ENCODE measurements around the gene WNT9A. TPM values are rescaled to one million over a fixed set of nuclear protein-coding genes. Genes with fewer than 3 reads are reported as not detected.
"Not testable (repeated sequence)": the region's sequence is repeated elsewhere in the genome, so short reads cannot be mapped to it uniquely, and the experiment has no call there.

Gene WNT9A
- total RNA-seq, 3 donors from 2014 or later (not counting 1 experiment from before 2014, with no cell fraction given): not detected

GRCh38 chr1:227880342-227880924 is 67.3 kb downstream of the WNT9A start:
- H3K27me3 Mint-ChIP-seq (ENCODE audit: low read depth in 2 of 2): peaks cover 21 to 42% of the 10 kb centered on the region in 2 donors
- no peaks in the 10 kb centered on the region for H3K9me3 Mint-ChIP-seq
- Histone ChIP-seq H3K9me3 (ENCODE audit: control insufficient read depth, insufficient read depth, low read length) (no peaks in the 10 kb centered on the region), H3K36me3 (ENCODE audit: control insufficient read depth, insufficient read depth, low read length) (no peaks in the 10 kb centered on the region), H3K4me3 (ENCODE audit: low read length) (no peak overlapping the region), H3K27ac (ENCODE audit: low read length) (no peak overlapping the region), H3K27me3 (ENCODE audit: control insufficient read depth, insufficient read depth, low read length) (no peaks in the 10 kb centered on the region), H3K4me1 (ENCODE audit: control insufficient read depth, insufficient read depth, low read length) (peaks cover 12% of the 10 kb centered on the region)
- H3K36me3 Mint-ChIP-seq: no peaks in the 10 kb centered on the region
- no peak overlapping the region for H3K27ac Mint-ChIP-seq
- peaks cover 1 to 4% of the 10 kb centered on the region in 2 donors for H3K4me1 Mint-ChIP-seq
- peak in 1 of 2 donors; percentile 13 for DNase-seq
- intact Hi-C loops (cut with micrococcal nuclease): no loop called here
- WGBS (ENCODE audit: insufficient coverage): 96% methylated on average over 4 of the region's 4 CpGs
- no peak for ATAC-seq
- no peak overlapping the region for H3K4me3 Mint-ChIP-seq
- TF ChIP-seq, protein P1, sequence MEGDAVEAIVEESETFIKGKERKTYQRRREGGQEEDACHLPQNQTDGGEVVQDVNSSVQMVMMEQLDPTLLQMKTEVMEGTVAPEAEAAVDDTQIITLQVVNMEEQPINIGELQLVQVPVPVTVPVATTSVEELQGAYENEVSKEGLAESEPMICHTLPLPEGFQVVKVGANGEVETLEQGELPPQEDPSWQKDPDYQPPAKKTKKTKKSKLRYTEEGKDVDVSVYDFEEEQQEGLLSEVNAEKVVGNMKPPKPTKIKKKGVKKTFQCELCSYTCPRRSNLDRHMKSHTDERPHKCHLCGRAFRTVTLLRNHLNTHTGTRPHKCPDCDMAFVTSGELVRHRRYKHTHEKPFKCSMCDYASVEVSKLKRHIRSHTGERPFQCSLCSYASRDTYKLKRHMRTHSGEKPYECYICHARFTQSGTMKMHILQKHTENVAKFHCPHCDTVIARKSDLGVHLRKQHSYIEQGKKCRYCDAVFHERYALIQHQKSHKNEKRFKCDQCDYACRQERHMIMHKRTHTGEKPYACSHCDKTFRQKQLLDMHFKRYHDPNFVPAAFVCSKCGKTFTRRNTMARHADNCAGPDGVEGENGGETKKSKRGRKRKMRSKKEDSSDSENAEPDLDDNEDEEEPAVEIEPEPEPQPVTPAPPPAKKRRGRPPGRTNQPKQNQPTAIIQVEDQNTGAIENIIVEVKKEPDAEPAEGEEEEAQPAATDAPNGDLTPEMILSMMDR (IDR thresholded peaks at IDR 0.05): no peak

GRCh38 chr1:227877810-227878209 is 69.9 kb downstream of the WNT9A start:
- H3K27me3 ChIP-seq (ENCODE audit: control insufficient read depth, insufficient read depth, low read length); DNase-seq; H3K36me3 Mint-ChIP-seq; intact Hi-C loops (cut with micrococcal nuclease); H3K4me1 Mint-ChIP-seq; H3K4me3 ChIP-seq (ENCODE audit: low read length); H3K9me3 ChIP-seq (ENCODE audit: control insufficient read depth, insufficient read depth, low read length); ATAC-seq; H3K4me1 ChIP-seq (ENCODE audit: control insufficient read depth, insufficient read depth, low read length); H3K9me3 Mint-ChIP-seq; H3K4me3 Mint-ChIP-seq; H3K36me3 ChIP-seq (ENCODE audit: control insufficient read depth, insufficient read depth, low read length); H3K27ac Mint-ChIP-seq; H3K27ac ChIP-seq (ENCODE audit: low read length): not testable (repeated sequence)
- WGBS (ENCODE audit: insufficient coverage): no CpG with 5 or more reads among the region's 3 CpGs
- H3K27me3 Mint-ChIP-seq (ENCODE audit: low read depth in 2 of 2): peaks cover 37 to 67% of the 10 kb centered on the region in 2 donors

DNA sequence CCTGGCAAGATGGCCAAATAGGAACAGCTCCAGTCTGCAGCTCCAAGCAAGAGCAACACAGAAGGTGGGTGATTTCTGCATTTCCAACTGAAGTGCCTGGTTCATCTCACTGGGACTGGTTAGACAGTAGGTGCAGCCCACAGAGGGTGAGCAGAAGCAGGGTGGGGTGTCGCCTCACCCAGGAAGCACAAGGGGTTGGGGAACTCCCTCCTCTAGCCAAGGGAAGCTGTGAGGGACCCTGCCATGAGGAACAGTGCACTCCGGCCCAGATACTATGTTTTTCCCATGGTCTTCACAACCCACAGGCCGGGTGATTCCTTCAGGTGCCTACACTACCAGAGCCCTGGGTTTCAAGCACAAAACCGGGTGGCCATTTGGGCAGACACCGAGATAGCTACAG is 75.8 kb downstream of the WNT9A start:
- H3K4me3 ChIP-seq (ENCODE audit: low read length); H3K9me3 Mint-ChIP-seq; ATAC-seq; H3K27ac ChIP-seq (ENCODE audit: low read length); H3K27me3 ChIP-seq (ENCODE audit: control insufficient read depth, insufficient read depth, low read length); intact Hi-C loops (cut with micrococcal nuclease); H3K27ac Mint-ChIP-seq; H3K4me3 Mint-ChIP-seq; H3K36me3 Mint-ChIP-seq; DNase-seq; H3K36me3 ChIP-seq (ENCODE audit: control insufficient read depth, insufficient read depth, low read length); H3K9me3 ChIP-seq (ENCODE audit: control insufficient read depth, insufficient read depth, low read length): not testable (repeated sequence)
- 70% methylated on average over 5 of the region's 5 CpGs for WGBS (ENCODE audit: insufficient coverage)
- H3K4me1 ChIP-seq (ENCODE audit: control insufficient read depth, insufficient read depth, low read length): peaks cover 12% of the 10 kb centered on the region
- Mint-ChIP-seq H3K4me1 (peaks cover 13% of the 10 kb centered on the region in 2 donors), H3K27me3 (ENCODE audit: low read depth in 2 of 2) (peaks cover 32 to 46% of the 10 kb centered on the region in 2 donors)

DNA sequence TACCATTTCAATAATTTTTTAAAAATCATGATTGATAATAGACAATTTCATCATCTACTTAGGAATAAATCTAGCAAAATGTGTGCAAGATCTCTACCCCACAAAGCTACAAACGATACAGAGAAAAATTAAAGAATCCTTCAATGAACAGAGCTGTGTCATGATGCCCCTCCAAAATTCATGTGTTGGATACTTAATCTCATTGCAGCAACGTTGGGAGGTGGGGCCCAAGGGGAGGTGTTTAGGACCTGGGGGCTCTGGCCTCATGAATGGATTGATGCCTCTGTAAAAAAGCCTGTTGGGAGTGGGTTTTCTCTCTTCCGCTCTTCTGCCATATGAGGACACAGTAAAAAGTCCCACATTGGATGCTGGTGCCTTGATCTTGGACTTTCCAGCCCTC is 77.4 kb downstream of the WNT9A start:
- no peak overlapping the region for H3K4me3 Mint-ChIP-seq
- H3K4me1 Mint-ChIP-seq: peaks cover 13% of the 10 kb centered on the region in 2 donors
- Histone ChIP-seq H3K27ac (ENCODE audit: low read length) (no peak overlapping the region), H3K4me1 (ENCODE audit: control insufficient read depth, insufficient read depth, low read length) (peaks cover 12% of the 10 kb centered on the region), H3K9me3 (ENCODE audit: control insufficient read depth, insufficient read depth, low read length) (peaks cover 5% of the 10 kb centered on the region), H3K36me3 (ENCODE audit: control insufficient read depth, insufficient read depth, low read length) (no peaks in the 10 kb centered on the region), H3K27me3 (ENCODE audit: control insufficient read depth, insufficient read depth, low read length) (no peaks in the 10 kb centered on the region), H3K4me3 (ENCODE audit: low read length) (no peak overlapping the region)
- ATAC-seq: no peak
- no peak for DNase-seq
- H3K27ac Mint-ChIP-seq: no peak overlapping the region
- intact Hi-C loops (cut with micrococcal nuclease): no loop called here
- no peaks in the 10 kb centered on the region for H3K9me3 Mint-ChIP-seq
- peaks cover 9% of the 10 kb centered on the region for H3K36me3 Mint-ChIP-seq
- 43% methylated on average over 3 of the region's 3 CpGs for WGBS (ENCODE audit: insufficient coverage)
- H3K27me3 Mint-ChIP-seq (ENCODE audit: low read depth in 2 of 2): peaks cover 29 to 33% of the 10 kb centered on the region in 2 donors
- TF ChIP-seq, protein P1 (IDR thresholded peaks at IDR 0.05): no peak

Measured in natural killer cell (primary cell).